ENCODE results near the gene COL27A1.
A peak's percentile ranks its signal among the peaks of the same experiment; 100 is the strongest.

Gene COL27A1

DNA sequence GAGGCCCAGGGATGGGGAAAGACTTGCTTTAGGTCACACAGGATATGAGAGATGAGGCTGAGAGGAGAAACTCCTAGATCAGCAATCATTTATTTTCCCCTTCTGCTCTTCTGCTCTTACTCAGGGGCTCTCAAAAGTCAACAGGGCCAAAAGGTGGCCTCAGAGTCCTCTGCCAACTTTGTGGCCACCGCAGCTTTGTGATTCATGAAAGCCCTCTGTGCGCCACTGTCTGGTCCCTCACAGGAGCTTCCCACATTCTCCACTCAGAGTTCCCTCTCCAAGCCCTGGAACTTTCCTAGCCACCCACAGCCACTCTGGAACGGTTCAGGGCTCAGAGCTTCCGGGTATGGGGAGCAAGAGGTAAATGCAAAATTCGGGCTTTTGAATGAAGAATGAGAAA, 82.4 kb downstream of the COL27A1 start:
- H3K4me2 ChIP-seq (ENCODE audit: low read length), result no peak overlapping the region
- no peak overlapping the region for H3K56ac ChIP-seq (ENCODE audit: low read length)
- H4K8ac ChIP-seq (ENCODE audit: low read depth, low read length), result no peak overlapping the region
- H2BK15ac ChIP-seq (replicated peaks; ENCODE audit: low read depth), result no peak overlapping the region
- no peaks in the 10 kb centered on the region for H3K4me1 ChIP-seq (ENCODE audit: control insufficient read depth, low read depth, low read length)
- no peak for DNase-seq
- H3K27ac ChIP-seq (ENCODE audit: low read depth, low read length), result no peak overlapping the region
- no peak overlapping the region for H3K23ac ChIP-seq (ENCODE audit: low read length)
- no peaks in the 10 kb centered on the region for H3K79me2 ChIP-seq (ENCODE audit: control insufficient read depth, insufficient read depth, low read length)
- H3K18ac ChIP-seq (ENCODE audit: low read length), result no peak overlapping the region
- H2AK5ac ChIP-seq (ENCODE audit: low read length), result no peak overlapping the region
- H3K4ac ChIP-seq (ENCODE audit: low read depth, low read length), result no peak overlapping the region
- no CpG with 5 or more reads among the region's 5 CpGs for WGBS (ENCODE audit: extremely low coverage, insufficient coverage, low lambda C conversion rate)
- H4K5ac ChIP-seq (ENCODE audit: low read length), result no peak overlapping the region
- no peaks in the 10 kb centered on the region for H3K36me3 ChIP-seq (ENCODE audit: control insufficient read depth, insufficient read depth, low read length)
- H3K9ac ChIP-seq (ENCODE audit: low read length), result no peak overlapping the region
- H2BK5ac ChIP-seq (ENCODE audit: low read length), result no peak overlapping the region
- no peak overlapping the region for H2BK120ac ChIP-seq (ENCODE audit: low read depth, low read length)
- H3K4me3 ChIP-seq (ENCODE audit: low read length), result no peak overlapping the region
- H3K79me1 ChIP-seq (ENCODE audit: low read length), result no peaks in the 10 kb centered on the region
- no peaks in the 10 kb centered on the region for H3K27me3 ChIP-seq (ENCODE audit: insufficient read depth, low read length, poor library complexity)

DNA sequence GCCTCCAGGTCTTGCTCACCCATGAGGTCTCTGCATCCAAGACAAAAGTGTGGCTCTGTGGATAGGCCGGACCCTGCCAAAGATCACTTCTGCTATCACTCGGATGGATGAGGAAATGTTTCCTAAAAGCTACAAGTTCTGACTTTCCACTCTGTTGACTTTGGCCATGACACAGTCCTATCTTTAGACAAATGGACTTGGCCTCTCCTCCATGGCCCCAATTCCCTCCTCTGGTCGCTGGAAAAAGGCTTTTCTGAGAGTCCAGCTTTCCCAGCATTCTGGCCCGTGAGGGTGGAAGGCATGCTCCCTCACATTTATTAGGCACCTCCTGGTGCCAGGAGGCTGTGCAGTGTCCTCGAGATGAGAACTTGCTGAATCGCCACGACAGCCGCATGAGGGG, 83.1 kb downstream of the COL27A1 start:
- Histone ChIP-seq H2AK5ac (ENCODE audit: low read length) (no peak overlapping the region), H4K8ac (ENCODE audit: low read depth, low read length) (no peak overlapping the region), H3K79me2 (ENCODE audit: control insufficient read depth, insufficient read depth, low read length) (no peaks in the 10 kb centered on the region), H2BK5ac (ENCODE audit: low read length) (no peak overlapping the region), H3K4me3 (ENCODE audit: low read length) (no peak overlapping the region), H3K4ac (ENCODE audit: low read depth, low read length) (no peak overlapping the region), H3K36me3 (ENCODE audit: control insufficient read depth, insufficient read depth, low read length) (no peaks in the 10 kb centered on the region), H3K79me1 (ENCODE audit: low read length) (no peaks in the 10 kb centered on the region), H4K5ac (ENCODE audit: low read length) (no peak overlapping the region), H3K18ac (ENCODE audit: low read length) (no peak overlapping the region), H3K56ac (ENCODE audit: low read length) (no peak overlapping the region), H3K27ac (ENCODE audit: low read depth, low read length) (no peak overlapping the region), H3K23ac (ENCODE audit: low read length) (no peak overlapping the region), H3K9ac (ENCODE audit: low read length) (no peak overlapping the region), H3K4me1 (ENCODE audit: control insufficient read depth, low read depth, low read length) (no peaks in the 10 kb centered on the region), H2BK120ac (ENCODE audit: low read depth, low read length) (no peak overlapping the region), H3K27me3 (ENCODE audit: insufficient read depth, low read length, poor library complexity) (no peaks in the 10 kb centered on the region), H2BK15ac (replicated peaks; ENCODE audit: low read depth) (no peak overlapping the region), H3K4me2 (ENCODE audit: low read length) (no peak overlapping the region)
- no CpG with 5 or more reads among the region's 8 CpGs for WGBS (ENCODE audit: extremely low coverage, insufficient coverage, low lambda C conversion rate)
- no peak for DNase-seq

- no CpG with 5 or more reads among the region's 14 CpGs for WGBS (ENCODE audit: extremely low coverage, insufficient coverage, low lambda C conversion rate)
- no peaks in the 10 kb centered on the region for H3K27me3 ChIP-seq (ENCODE audit: insufficient read depth, low read length, poor library complexity)
- H3K18ac ChIP-seq (ENCODE audit: low read length), result no peak overlapping the region
- H3K4me2 ChIP-seq (ENCODE audit: low read length), result no peak overlapping the region
- H3K79me1 ChIP-seq (ENCODE audit: low read length), result no peaks in the 10 kb centered on the region
- H3K4me3 ChIP-seq (ENCODE audit: low read length), result no peak overlapping the region
- H2BK5ac ChIP-seq (ENCODE audit: low read length), result no peak overlapping the region
- no peak overlapping the region for H2AK5ac ChIP-seq (ENCODE audit: low read length)
- no peak overlapping the region for H3K9ac ChIP-seq (ENCODE audit: low read length)
- H3K23ac ChIP-seq (ENCODE audit: low read length), result no peak overlapping the region
- peak; percentile 91 for DNase-seq
- H3K79me2 ChIP-seq (ENCODE audit: control insufficient read depth, insufficient read depth, low read length), result no peaks in the 10 kb centered on the region
- H2BK15ac ChIP-seq (replicated peaks; ENCODE audit: low read depth), result no peak overlapping the region
- no peak overlapping the region for H4K5ac ChIP-seq (ENCODE audit: low read length)
- H4K8ac ChIP-seq (ENCODE audit: low read depth, low read length), result no peak overlapping the region
- no peaks in the 10 kb centered on the region for H3K4me1 ChIP-seq (ENCODE audit: control insufficient read depth, low read depth, low read length)
- H3K36me3 ChIP-seq (ENCODE audit: control insufficient read depth, insufficient read depth, low read length), result no peaks in the 10 kb centered on the region
- H2BK120ac ChIP-seq (ENCODE audit: low read depth, low read length), result no peak overlapping the region
- no peak overlapping the region for H3K56ac ChIP-seq (ENCODE audit: low read length)
- H3K4ac ChIP-seq (ENCODE audit: low read depth, low read length), result no peak overlapping the region
- H3K27ac ChIP-seq (ENCODE audit: low read depth, low read length), result no peak overlapping the region
Observed at GRCh38 chr9:114238891-114239875, 83.8 kb downstream of the COL27A1 start.

DNA sequence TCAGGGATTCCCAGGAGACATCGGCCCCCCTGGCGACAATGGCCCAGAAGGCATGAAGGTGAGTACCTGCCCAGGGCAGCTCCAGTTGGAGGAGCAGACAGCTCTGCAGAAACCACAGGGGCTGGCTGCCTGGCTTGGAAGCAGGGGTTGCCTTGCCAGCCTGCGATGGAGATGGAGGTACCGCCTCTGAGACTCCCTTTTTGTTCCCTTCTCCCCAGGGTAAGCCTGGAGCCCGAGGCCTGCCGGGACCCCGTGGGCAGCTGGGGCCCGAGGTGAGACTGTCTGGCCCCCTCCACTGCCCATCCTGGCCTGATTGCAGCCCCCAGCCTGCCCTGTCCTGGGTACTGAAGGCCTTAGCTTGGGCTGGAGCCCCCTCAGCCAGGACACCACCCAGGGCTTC, 84.9 kb downstream of the COL27A1 start:
- no peaks in the 10 kb centered on the region for H3K79me2 ChIP-seq (ENCODE audit: control insufficient read depth, insufficient read depth, low read length)
- H3K27ac ChIP-seq (ENCODE audit: low read depth, low read length), result no peak overlapping the region

GRCh38 chr9:114240647-114241558, 85.6 kb downstream of the COL27A1 start:
- Histone ChIP-seq H3K23ac (ENCODE audit: low read length) (no peak overlapping the region), H3K36me3 (ENCODE audit: control insufficient read depth, insufficient read depth, low read length) (no peaks in the 10 kb centered on the region), H3K27ac (ENCODE audit: low read depth, low read length) (no peak overlapping the region), H4K5ac (ENCODE audit: low read length) (no peak overlapping the region), H4K8ac (ENCODE audit: low read depth, low read length) (no peak overlapping the region), H3K4ac (ENCODE audit: low read depth, low read length) (no peak overlapping the region), H3K56ac (ENCODE audit: low read length) (no peak overlapping the region), H3K79me1 (ENCODE audit: low read length) (no peaks in the 10 kb centered on the region), H3K79me2 (ENCODE audit: control insufficient read depth, insufficient read depth, low read length) (no peaks in the 10 kb centered on the region), H2BK5ac (ENCODE audit: low read length) (no peak overlapping the region), H2BK15ac (replicated peaks; ENCODE audit: low read depth) (no peak overlapping the region), H2AK5ac (ENCODE audit: low read length) (no peak overlapping the region), H3K4me2 (ENCODE audit: low read length) (no peak overlapping the region), H3K18ac (ENCODE audit: low read length) (no peak overlapping the region), H3K9ac (ENCODE audit: low read length) (no peak overlapping the region), H2BK120ac (ENCODE audit: low read depth, low read length) (no peak overlapping the region), H3K4me3 (ENCODE audit: low read length) (no peak overlapping the region), H3K4me1 (ENCODE audit: control insufficient read depth, low read depth, low read length) (no peaks in the 10 kb centered on the region), H3K27me3 (ENCODE audit: insufficient read depth, low read length, poor library complexity) (no peaks in the 10 kb centered on the region)
- DNase-seq, result no peak
- no CpG with 5 or more reads among the region's 21 CpGs for WGBS (ENCODE audit: extremely low coverage, insufficient coverage, low lambda C conversion rate)

More for the DNA sequence above, 84.9 kb downstream of the COL27A1 start:
- no peak overlapping the region for H2AK5ac ChIP-seq (ENCODE audit: low read length)
- no peak overlapping the region for H3K9ac ChIP-seq (ENCODE audit: low read length)
- no peaks in the 10 kb centered on the region for H3K79me1 ChIP-seq (ENCODE audit: low read length)
- no peak for DNase-seq
- H3K18ac ChIP-seq (ENCODE audit: low read length), result no peak overlapping the region
- no peak overlapping the region for H2BK120ac ChIP-seq (ENCODE audit: low read depth, low read length)
- no peak overlapping the region for H3K4ac ChIP-seq (ENCODE audit: low read depth, low read length)
- no peaks in the 10 kb centered on the region for H3K27me3 ChIP-seq (ENCODE audit: insufficient read depth, low read length, poor library complexity)
- H3K4me2 ChIP-seq (ENCODE audit: low read length), result no peak overlapping the region
- no peaks in the 10 kb centered on the region for H3K4me1 ChIP-seq (ENCODE audit: control insufficient read depth, low read depth, low read length)
- H4K8ac ChIP-seq (ENCODE audit: low read depth, low read length), result no peak overlapping the region
- no peak overlapping the region for H3K23ac ChIP-seq (ENCODE audit: low read length)
- no peak overlapping the region for H2BK5ac ChIP-seq (ENCODE audit: low read length)
- no peak overlapping the region for H3K56ac ChIP-seq (ENCODE audit: low read length)
- WGBS (ENCODE audit: extremely low coverage, insufficient coverage, low lambda C conversion rate), result no CpG with 5 or more reads among the region's 8 CpGs
- no peak overlapping the region for H3K4me3 ChIP-seq (ENCODE audit: low read length)
- H2BK15ac ChIP-seq (replicated peaks; ENCODE audit: low read depth), result no peak overlapping the region
- no peak overlapping the region for H4K5ac ChIP-seq (ENCODE audit: low read length)
- H3K36me3 ChIP-seq (ENCODE audit: control insufficient read depth, insufficient read depth, low read length), result no peaks in the 10 kb centered on the region
